OCI-LY7 (cell line): ENCODE data around the gene TECR.

Experiments
- CTCF ChIP-seq: fragments of 200-600 bp; sonication (generic); conservative IDR thresholded peaks from 2 replicates; pipeline ENCODE4 v1.5.1; 2014; ENCODE audit warnings: mild to moderate bottlenecking, antibody characterized with exemption, low read length, moderate library complexity, mixed read lengths
- EZH2phosphoT487 ChIP-seq: fragments of 200-600 bp; sonication (generic); IDR thresholded peaks from 2 replicates; pipeline ENCODE4 v1.6.1; 2018; ENCODE audit warnings: low read depth, borderline replicate concordance, mild to moderate bottlenecking, mixed run types, antibody characterized with exemption, low read length, moderate library complexity, mixed read lengths

DNA sequence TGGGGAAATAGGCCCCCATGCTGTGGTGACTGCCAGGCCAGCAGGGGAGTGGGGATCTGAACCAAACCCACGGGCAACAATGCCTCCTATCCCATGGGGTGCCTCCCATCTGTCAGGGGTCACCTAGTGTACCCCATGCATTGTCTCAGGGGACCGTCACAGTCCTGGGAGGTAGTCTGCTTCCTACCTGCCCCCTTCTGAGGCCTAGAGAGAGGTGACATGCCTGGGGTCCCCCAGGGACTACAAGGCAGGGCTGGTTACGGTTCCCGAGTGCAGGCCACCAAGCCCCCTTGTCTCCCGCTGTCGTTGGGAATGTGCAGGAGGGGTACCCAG is 31.3 kb downstream of the TECR start:
- TF ChIP-seq CTCF, result no peak
- TF ChIP-seq EZH2phosphoT487, result no peak
